Thoracic aorta (tissue), 2 donors: ENCODE data around the gene PIP5K1A. TPM values are rescaled to one million over a fixed set of nuclear protein-coding genes. Genes with fewer than 3 reads are reported as not detected.

ENCODE experiments used
- ATAC-seq: fragments of 150-250 bp; one replicate; pipeline ENCODE4 v1.8.0; 2017; ENCODE audit warnings: low read depth; ENCODE audit not compliant: insufficient number of reproducible peaks, low FRiP score
- DNase-seq: peaks from one replicate; pipeline ENCODE4 v3.0.0-alpha.2; 2020; ENCODE audit warnings: low spot score
- H3K27ac ChIP-seq, 2 donors: fragments of 200-600 bp; sonication (generic); 1 replicate in 1 of 2; 2 replicates in 1 of 2; pipeline ENCODE4 v1.5.1; 2016; ENCODE audit warnings: mild to moderate bottlenecking in 2 of 2, moderate library complexity in 2 of 2
- H3K27me3 ChIP-seq: fragments of 200-600 bp; sonication (generic); replicated peaks from 2 replicates; pipeline ENCODE4 v1.6.0; 2016; ENCODE audit warnings: mild to moderate bottlenecking; ENCODE audit not compliant: insufficient read depth
- H3K36me3 ChIP-seq: fragments of 200-600 bp; sonication (generic); one replicate; pipeline ENCODE4 v1.5.1; 2016
- H3K4me1 ChIP-seq, 2 donors: fragments of 200-600 bp; sonication (generic); 1 replicate in 1 of 2; 2 replicates in 1 of 2; pipeline versions ENCODE4 v1.5.1 to v1.6.0; 2016; ENCODE audit warnings: low read depth in 2 of 2, mild to moderate bottlenecking in 1 of 2; ENCODE audit not compliant: control insufficient read depth in 1 of 2
- H3K4me3 ChIP-seq: fragments of 200-600 bp; sonication (generic); 2 replicates; pipeline ENCODE4 v1.5.1; 2016; ENCODE audit warnings: mild to moderate bottlenecking
- H3K9me3 ChIP-seq: fragments of 200-600 bp; sonication (generic); 2 replicates; pipeline ENCODE4 v1.5.1; 2016
- total RNA-seq, 2 donors: library from RNA; depleted of rRNA; stranded (reverse); fragments of >200 nt; gene quantifications; one replicate each; pipeline versions ENCODE4 v1.1.0 to v1.2.3, GENCODE V29; 2016
- TF ChIP-seq, protein P1 (sequence below): fragments of 200-600 bp; sonication (generic); IDR thresholded peaks from one replicate; pipeline ENCODE4 v1.5.1; 2019; ENCODE audit warnings: antibody characterized with exemption

Gene PIP5K1A, protein sequence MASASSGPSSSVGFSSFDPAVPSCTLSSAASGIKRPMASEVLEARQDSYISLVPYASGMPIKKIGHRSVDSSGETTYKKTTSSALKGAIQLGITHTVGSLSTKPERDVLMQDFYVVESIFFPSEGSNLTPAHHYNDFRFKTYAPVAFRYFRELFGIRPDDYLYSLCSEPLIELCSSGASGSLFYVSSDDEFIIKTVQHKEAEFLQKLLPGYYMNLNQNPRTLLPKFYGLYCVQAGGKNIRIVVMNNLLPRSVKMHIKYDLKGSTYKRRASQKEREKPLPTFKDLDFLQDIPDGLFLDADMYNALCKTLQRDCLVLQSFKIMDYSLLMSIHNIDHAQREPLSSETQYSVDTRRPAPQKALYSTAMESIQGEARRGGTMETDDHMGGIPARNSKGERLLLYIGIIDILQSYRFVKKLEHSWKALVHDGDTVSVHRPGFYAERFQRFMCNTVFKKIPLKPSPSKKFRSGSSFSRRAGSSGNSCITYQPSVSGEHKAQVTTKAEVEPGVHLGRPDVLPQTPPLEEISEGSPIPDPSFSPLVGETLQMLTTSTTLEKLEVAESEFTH
- 10 to 100 TPM; 49.7 to 97.6 TPM for total RNA-seq

GRCh38 chr1:151198254-151199127 is at the start of gene PIP5K1A:
Gene PIP5K1A (plus strand): TSS chr1:151198552. CDS start chr1:151198997, 445 bp downstream.
- H3K4me3 ChIP-seq = peak within 1 kb of the TSS; percentile 94
- TF ChIP-seq, protein P1, sequence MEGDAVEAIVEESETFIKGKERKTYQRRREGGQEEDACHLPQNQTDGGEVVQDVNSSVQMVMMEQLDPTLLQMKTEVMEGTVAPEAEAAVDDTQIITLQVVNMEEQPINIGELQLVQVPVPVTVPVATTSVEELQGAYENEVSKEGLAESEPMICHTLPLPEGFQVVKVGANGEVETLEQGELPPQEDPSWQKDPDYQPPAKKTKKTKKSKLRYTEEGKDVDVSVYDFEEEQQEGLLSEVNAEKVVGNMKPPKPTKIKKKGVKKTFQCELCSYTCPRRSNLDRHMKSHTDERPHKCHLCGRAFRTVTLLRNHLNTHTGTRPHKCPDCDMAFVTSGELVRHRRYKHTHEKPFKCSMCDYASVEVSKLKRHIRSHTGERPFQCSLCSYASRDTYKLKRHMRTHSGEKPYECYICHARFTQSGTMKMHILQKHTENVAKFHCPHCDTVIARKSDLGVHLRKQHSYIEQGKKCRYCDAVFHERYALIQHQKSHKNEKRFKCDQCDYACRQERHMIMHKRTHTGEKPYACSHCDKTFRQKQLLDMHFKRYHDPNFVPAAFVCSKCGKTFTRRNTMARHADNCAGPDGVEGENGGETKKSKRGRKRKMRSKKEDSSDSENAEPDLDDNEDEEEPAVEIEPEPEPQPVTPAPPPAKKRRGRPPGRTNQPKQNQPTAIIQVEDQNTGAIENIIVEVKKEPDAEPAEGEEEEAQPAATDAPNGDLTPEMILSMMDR = no peak
- peaks cover 9 to 35% of the 10 kb centered on the region in 2 donors for H3K4me1 ChIP-seq
- no peaks in the 10 kb centered on the region for H3K9me3 ChIP-seq
- H3K36me3 ChIP-seq = peaks cover 6% of the 10 kb centered on the region
- ATAC-seq (peak; percentile 93), DNase-seq (peak; percentile 97)
- H3K27me3 ChIP-seq = no peaks in the 10 kb centered on the region
- peak within 1 kb of the TSS; percentile 87 to 97 for H3K27ac ChIP-seq

- ATAC-seq (no peak), DNase-seq (no peak)
- H3K9me3 ChIP-seq = no peaks in the 10 kb centered on the region
- no peaks in the 10 kb centered on the region for H3K27me3 ChIP-seq
- peaks cover 3 to 19% of the 10 kb centered on the region in 2 donors for H3K4me1 ChIP-seq
- peaks cover 21% of the 10 kb centered on the region for H3K36me3 ChIP-seq
- peak within 1 kb of the TSS; percentile 40 for H3K4me3 ChIP-seq
- TF ChIP-seq, protein P1 = no peak
- H3K27ac ChIP-seq = no peak within 1 kb of the TSS
Measured at GRCh38 chr1:151156515-151156819, 41.9 kb upstream of the PIP5K1A start, which contains the start of gene TNFAIP8L2. Gene TNFAIP8L2 (plus strand): TSS chr1:151156649. CDS start chr1:151158698, 2,049 bp downstream.

GRCh38 chr1:151157067-151157531 is 41.3 kb upstream of the PIP5K1A start:
- no peaks in the 10 kb centered on the region for H3K27me3 ChIP-seq
- TF ChIP-seq, protein P1 = no peak
- peaks cover 3 to 19% of the 10 kb centered on the region in 2 donors for H3K4me1 ChIP-seq
- H3K27ac ChIP-seq = no peak overlapping the region
- no peak for ATAC-seq
- H3K9me3 ChIP-seq = no peaks in the 10 kb centered on the region
- H3K36me3 ChIP-seq = peaks cover 25% of the 10 kb centered on the region
- H3K4me3 ChIP-seq = peak overlapping the region; percentile 40
- no peak for DNase-seq

- ATAC-seq (no peak), DNase-seq (no peak)
- Histone ChIP-seq H3K27me3 (no peaks in the 10 kb centered on the region), H3K27ac (no peak overlapping the region), H3K9me3 (no peaks in the 10 kb centered on the region), H3K36me3 (peaks cover 25% of the 10 kb centered on the region), H3K4me1 (peaks cover 3 to 19% of the 10 kb centered on the region in 2 donors), H3K4me3 (no peak overlapping the region)
- TF ChIP-seq, protein P1 = no peak
Measured at GRCh38 chr1:151158326-151158725, 40.0 kb upstream of the PIP5K1A start.
